Ishikawa (cell line): ENCODE data around the gene ERVH48-1.

ENCODE experiments used
- CREB1 ChIP-seq: IDR thresholded peaks from 2 replicates; pipeline ENCODE4 v1.6.1; 2012; ENCODE audit warnings: low read depth
- EP300 ChIP-seq: IDR thresholded peaks from 2 replicates; pipeline ENCODE4 v1.6.1; 2012; ENCODE audit warnings: borderline replicate concordance
- NFIC ChIP-seq: IDR thresholded peaks from 2 replicates; pipeline ENCODE4 v1.6.1; 2012
- TAF1 ChIP-seq: IDR thresholded peaks from 2 replicates; pipeline ENCODE4 v1.6.1; 2012; ENCODE audit warnings: low read depth, mild to moderate bottlenecking
- TCF12 ChIP-seq: IDR thresholded peaks from 2 replicates; pipeline ENCODE4 v1.6.1; 2012; ENCODE audit warnings: low read depth
- TEAD4 ChIP-seq: IDR thresholded peaks from 2 replicates; pipeline ENCODE4 v1.6.1; 2012
- ZBTB7A ChIP-seq: IDR thresholded peaks from 2 replicates; pipeline ENCODE4 v1.6.1; 2012; ENCODE audit warnings: low read depth

- TF ChIP-seq TEAD4 (no peak), CREB1 (no peak), NFIC (no peak), ZBTB7A (no peak), EP300 (no peak), TCF12 (no peak), TAF1 (no peak)
Observed at GRCh38 chr21:42887326-42887725, 38.1 kb downstream of the ERVH48-1 start.
